ENCODE data around the gene HS3ST4.

The HS3ST4 gene

GRCh38 chr16:26120729-26121128, 429.0 kb downstream of the HS3ST4 start:
- H3K27me3 ChIP-seq (ENCODE audit: control insufficient read depth, insufficient read depth, low read length): no peaks in the 10 kb centered on the region
- H3K36me3 ChIP-seq (ENCODE audit: control insufficient read depth, insufficient read depth, low read length): no peaks in the 10 kb centered on the region
- H3K4me3 ChIP-seq (ENCODE audit: low read length): no peak overlapping the region
- no peak overlapping the region for H3K27ac ChIP-seq (ENCODE audit: low read depth, low read length)
- H3K4me1 ChIP-seq (ENCODE audit: control insufficient read depth, insufficient read depth, low read length): no peaks in the 10 kb centered on the region
- H3K9ac ChIP-seq (ENCODE audit: low read length): no peak overlapping the region

DNA sequence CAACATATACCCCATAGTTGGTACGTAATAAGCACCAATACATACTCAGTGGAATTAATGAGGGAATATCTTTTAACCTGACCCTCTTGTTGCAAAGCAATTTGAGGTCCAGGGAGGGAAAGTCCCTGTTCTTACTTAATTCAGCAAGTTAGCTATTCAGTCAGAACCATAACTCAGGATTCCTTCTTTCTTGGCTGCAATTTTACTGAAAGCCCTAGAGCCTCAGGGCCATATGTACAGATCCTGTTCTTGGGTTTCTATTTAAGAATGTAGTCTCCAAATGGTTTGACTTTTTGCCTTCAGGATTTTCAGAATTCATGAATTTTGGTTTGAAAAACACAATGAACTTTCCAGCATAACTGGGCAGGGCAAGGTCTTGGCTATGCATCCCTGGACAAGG, 436.5 kb downstream of the HS3ST4 start:
- Histone ChIP-seq H3K4me1 (ENCODE audit: control insufficient read depth, insufficient read depth, low read length) (no peaks in the 10 kb centered on the region), H3K27ac (ENCODE audit: low read depth, low read length) (no peak overlapping the region)

DNA sequence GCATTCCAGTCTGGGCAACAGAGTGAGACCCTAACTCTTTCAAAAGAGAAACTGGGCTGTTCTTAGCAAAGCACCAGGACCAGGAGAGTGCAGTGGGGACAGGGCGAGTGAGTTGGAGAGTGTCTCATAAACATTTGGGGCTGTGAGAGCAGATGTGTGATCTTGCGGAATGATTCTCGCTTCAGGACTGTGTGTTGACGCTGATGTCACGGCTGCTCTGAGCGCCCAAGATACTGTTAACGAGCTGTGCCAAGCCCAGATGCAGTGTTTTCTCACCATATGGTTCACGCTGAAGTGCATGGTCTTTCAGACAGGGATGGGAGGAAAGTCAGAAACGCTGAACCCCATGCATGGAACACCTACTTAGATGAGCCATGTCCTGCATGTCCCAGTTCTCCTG, 438.2 kb downstream of the HS3ST4 start:
- Histone ChIP-seq H3K9ac (ENCODE audit: low read length) (no peak overlapping the region), H3K4me1 (ENCODE audit: control insufficient read depth, insufficient read depth, low read length) (no peaks in the 10 kb centered on the region), H3K27ac (ENCODE audit: low read depth, low read length) (no peak overlapping the region), H3K36me3 (ENCODE audit: control insufficient read depth, insufficient read depth, low read length) (no peaks in the 10 kb centered on the region), H3K27me3 (ENCODE audit: control insufficient read depth, insufficient read depth, low read length) (no peaks in the 10 kb centered on the region), H3K4me3 (ENCODE audit: low read length) (no peak overlapping the region)

More for the DNA sequence above, 436.5 kb downstream of the HS3ST4 start:
- H3K4me3 ChIP-seq (ENCODE audit: low read length): no peak overlapping the region
- no peak overlapping the region for H3K9ac ChIP-seq (ENCODE audit: low read length)
- H3K36me3 ChIP-seq (ENCODE audit: control insufficient read depth, insufficient read depth, low read length): no peaks in the 10 kb centered on the region
- no peaks in the 10 kb centered on the region for H3K27me3 ChIP-seq (ENCODE audit: control insufficient read depth, insufficient read depth, low read length)

- no peaks in the 10 kb centered on the region for H3K36me3 ChIP-seq (ENCODE audit: control insufficient read depth, insufficient read depth, low read length)
- no peaks in the 10 kb centered on the region for H3K27me3 ChIP-seq (ENCODE audit: control insufficient read depth, insufficient read depth, low read length)
- no peak overlapping the region for H3K9ac ChIP-seq (ENCODE audit: low read length)
- H3K27ac ChIP-seq (ENCODE audit: low read depth, low read length): no peak overlapping the region
- no peaks in the 10 kb centered on the region for H3K4me1 ChIP-seq (ENCODE audit: control insufficient read depth, insufficient read depth, low read length)
- no peak overlapping the region for H3K4me3 ChIP-seq (ENCODE audit: low read length)
Measured at GRCh38 chr16:26133416-26134093, 441.8 kb downstream of the HS3ST4 start.

DNA sequence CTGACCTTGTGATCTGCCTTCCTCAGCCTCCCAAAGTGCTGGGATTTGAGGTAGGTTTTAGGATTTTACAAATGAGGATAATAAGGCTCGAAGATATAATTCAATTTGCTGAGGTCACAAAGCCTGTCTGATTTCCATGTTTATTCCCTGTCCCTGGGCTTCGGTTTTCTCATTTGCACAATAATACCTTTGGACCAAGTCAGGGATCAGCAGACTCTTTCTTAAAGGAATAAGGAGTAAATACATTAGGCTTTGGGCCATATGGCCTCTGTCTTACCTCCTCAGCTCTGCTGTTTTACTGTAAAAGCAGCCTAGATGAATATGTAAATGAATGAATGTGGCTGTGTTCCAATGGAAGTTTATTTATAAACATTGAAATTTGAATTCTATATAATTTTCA, 442.8 kb downstream of the HS3ST4 start:
- Histone ChIP-seq H3K9ac (ENCODE audit: low read length) (no peak overlapping the region), H3K36me3 (ENCODE audit: control insufficient read depth, insufficient read depth, low read length) (no peaks in the 10 kb centered on the region), H3K4me3 (ENCODE audit: low read length) (no peak overlapping the region), H3K4me1 (ENCODE audit: control insufficient read depth, insufficient read depth, low read length) (no peaks in the 10 kb centered on the region), H3K27ac (ENCODE audit: low read depth, low read length) (no peak overlapping the region), H3K27me3 (ENCODE audit: control insufficient read depth, insufficient read depth, low read length) (no peaks in the 10 kb centered on the region)

DNA sequence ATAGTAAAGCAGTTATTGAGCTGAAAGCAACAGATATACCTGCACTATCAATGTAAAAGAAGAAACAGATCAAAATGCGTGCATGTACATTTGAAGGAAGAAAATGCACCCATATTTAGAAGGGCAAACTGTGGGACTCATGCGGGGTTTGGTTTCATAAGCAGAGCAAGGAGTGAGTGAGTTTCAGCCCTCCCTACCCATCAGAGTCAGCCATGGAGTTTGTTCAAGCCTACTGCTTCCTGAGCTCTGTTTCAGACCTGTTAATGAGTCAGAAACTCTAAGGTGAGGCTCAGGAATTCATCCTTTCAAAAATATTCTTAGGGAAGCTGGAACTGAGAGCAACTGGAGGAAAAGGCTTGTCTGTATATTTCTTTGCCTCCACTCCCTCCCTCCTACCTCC, 446.2 kb downstream of the HS3ST4 start:
- no peaks in the 10 kb centered on the region for H3K27me3 ChIP-seq (ENCODE audit: control insufficient read depth, insufficient read depth, low read length)
- no peak overlapping the region for H3K9ac ChIP-seq (ENCODE audit: low read length)
- no peak overlapping the region for H3K27ac ChIP-seq (ENCODE audit: low read depth, low read length)
- H3K4me3 ChIP-seq (ENCODE audit: low read length): no peak overlapping the region
- no peaks in the 10 kb centered on the region for H3K36me3 ChIP-seq (ENCODE audit: control insufficient read depth, insufficient read depth, low read length)
- H3K4me1 ChIP-seq (ENCODE audit: control insufficient read depth, insufficient read depth, low read length): no peaks in the 10 kb centered on the region

GRCh38 chr16:26139091-26139490, 447.3 kb downstream of the HS3ST4 start:
- no peaks in the 10 kb centered on the region for H3K27me3 ChIP-seq (ENCODE audit: control insufficient read depth, insufficient read depth, low read length)
- no peaks in the 10 kb centered on the region for H3K36me3 ChIP-seq (ENCODE audit: control insufficient read depth, insufficient read depth, low read length)
- H3K4me1 ChIP-seq (ENCODE audit: control insufficient read depth, insufficient read depth, low read length): no peaks in the 10 kb centered on the region
- H3K4me3 ChIP-seq (ENCODE audit: low read length): no peak overlapping the region
- H3K27ac ChIP-seq (ENCODE audit: low read depth, low read length): no peak overlapping the region
- no peak overlapping the region for H3K9ac ChIP-seq (ENCODE audit: low read length)

DNA sequence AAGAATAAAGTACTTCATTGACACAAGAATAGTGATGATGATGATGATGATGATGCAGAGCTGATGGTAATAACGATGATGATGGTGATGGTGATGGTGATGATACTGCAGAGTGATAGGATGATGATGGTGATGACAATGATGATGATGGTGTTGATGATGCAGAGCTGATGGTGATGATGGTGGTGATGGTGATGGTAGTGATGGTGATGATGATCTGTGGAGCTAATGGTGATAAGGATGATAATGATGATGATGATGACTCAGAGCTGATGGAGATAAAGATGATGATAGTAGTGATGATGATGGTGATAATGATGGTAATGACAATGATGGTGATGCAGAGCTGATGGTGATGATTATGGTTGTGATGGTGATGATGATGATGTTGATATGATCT, 448.1 kb downstream of the HS3ST4 start:
- no peaks in the 10 kb centered on the region for H3K4me1 ChIP-seq (ENCODE audit: control insufficient read depth, insufficient read depth, low read length)

DNA sequence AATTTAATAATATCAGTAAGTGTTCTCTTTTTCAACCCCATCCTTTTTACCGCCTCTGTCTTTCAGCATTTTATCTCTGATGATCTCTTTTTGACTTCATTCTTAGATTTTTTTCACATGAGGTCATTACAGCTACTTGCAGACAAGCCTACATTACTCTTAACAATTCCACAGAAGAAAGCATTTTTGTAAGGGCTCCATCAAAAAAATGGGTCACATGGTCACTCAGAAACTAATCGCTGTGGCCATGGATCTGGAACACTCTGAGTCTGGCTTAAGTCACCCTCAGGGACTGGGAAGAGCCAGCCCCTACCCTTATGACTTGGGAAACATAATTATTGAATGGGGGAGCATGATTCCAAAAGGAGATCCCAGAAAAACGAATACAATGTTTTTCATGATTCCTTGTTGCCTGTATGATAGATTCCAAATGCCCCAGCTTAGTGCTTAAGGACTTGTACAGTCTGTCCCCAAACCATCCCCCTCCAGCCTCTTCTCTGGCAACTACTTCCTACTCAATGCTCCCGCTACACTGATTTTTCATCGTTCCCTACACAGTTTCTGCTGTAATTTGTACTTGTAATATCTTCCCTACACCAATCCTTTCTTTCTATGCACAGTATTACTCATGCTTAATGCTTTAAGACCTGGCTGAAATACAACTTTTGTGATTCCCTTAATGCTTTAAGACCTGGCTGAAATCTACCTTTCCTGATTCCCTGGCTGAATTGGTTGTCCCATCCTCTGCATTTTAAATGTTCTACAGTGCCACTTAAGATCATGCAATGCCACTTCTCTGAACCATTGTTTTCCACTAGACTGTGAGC, 457.8 kb downstream of the HS3ST4 start:
- no peak overlapping the region for H3K27ac ChIP-seq (ENCODE audit: low read depth, low read length)

More for the DNA sequence above, 448.1 kb downstream of the HS3ST4 start:
- Histone ChIP-seq H3K9ac (ENCODE audit: low read length) (no peak overlapping the region), H3K4me3 (ENCODE audit: low read length) (no peak overlapping the region), H3K27me3 (ENCODE audit: control insufficient read depth, insufficient read depth, low read length) (no peaks in the 10 kb centered on the region), H3K36me3 (ENCODE audit: control insufficient read depth, insufficient read depth, low read length) (no peaks in the 10 kb centered on the region), H3K27ac (ENCODE audit: low read depth, low read length) (no peak overlapping the region)

GRCh38 chr16:26155221-26155620, 463.5 kb downstream of the HS3ST4 start:
- no peaks in the 10 kb centered on the region for H3K27me3 ChIP-seq (ENCODE audit: control insufficient read depth, insufficient read depth, low read length)
- no peak overlapping the region for H3K27ac ChIP-seq (ENCODE audit: low read depth, low read length)
- H3K36me3 ChIP-seq (ENCODE audit: control insufficient read depth, insufficient read depth, low read length): no peaks in the 10 kb centered on the region
- H3K4me1 ChIP-seq (ENCODE audit: control insufficient read depth, insufficient read depth, low read length): no peaks in the 10 kb centered on the region
- H3K4me3 ChIP-seq (ENCODE audit: low read length): no peak overlapping the region
- no peak overlapping the region for H3K9ac ChIP-seq (ENCODE audit: low read length)

More for the DNA sequence above, 457.8 kb downstream of the HS3ST4 start:
- no peaks in the 10 kb centered on the region for H3K4me1 ChIP-seq (ENCODE audit: control insufficient read depth, insufficient read depth, low read length)
- H3K9ac ChIP-seq (ENCODE audit: low read length): no peak overlapping the region
- no peak overlapping the region for H3K4me3 ChIP-seq (ENCODE audit: low read length)
- no peaks in the 10 kb centered on the region for H3K27me3 ChIP-seq (ENCODE audit: control insufficient read depth, insufficient read depth, low read length)
- H3K36me3 ChIP-seq (ENCODE audit: control insufficient read depth, insufficient read depth, low read length): no peaks in the 10 kb centered on the region

DNA sequence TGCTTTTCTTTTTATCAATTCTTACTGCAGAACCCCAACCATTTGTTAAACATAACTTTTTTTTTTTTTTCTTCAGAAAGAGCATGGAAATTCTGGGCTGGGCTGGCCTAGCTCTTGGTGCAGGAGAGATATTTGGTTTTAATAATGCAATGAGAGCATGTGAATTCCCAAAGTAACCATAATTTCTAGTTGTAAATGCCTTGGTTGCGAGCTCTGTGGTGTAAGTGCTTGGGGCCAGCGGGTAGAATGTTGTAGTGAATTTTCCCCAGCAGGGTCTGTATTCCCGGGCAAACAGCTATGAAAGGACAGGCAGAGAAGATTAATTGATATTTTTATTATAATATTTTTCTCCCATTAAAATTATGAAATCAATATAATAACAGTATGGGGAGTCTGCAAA, 465.6 kb downstream of the HS3ST4 start:
- Histone ChIP-seq H3K27me3 (ENCODE audit: control insufficient read depth, insufficient read depth, low read length) (no peaks in the 10 kb centered on the region), H3K27ac (ENCODE audit: low read depth, low read length) (no peak overlapping the region), H3K36me3 (ENCODE audit: control insufficient read depth, insufficient read depth, low read length) (no peaks in the 10 kb centered on the region), H3K4me1 (ENCODE audit: control insufficient read depth, insufficient read depth, low read length) (no peaks in the 10 kb centered on the region), H3K4me3 (ENCODE audit: low read length) (no peak overlapping the region), H3K9ac (ENCODE audit: low read length) (no peak overlapping the region)

DNA sequence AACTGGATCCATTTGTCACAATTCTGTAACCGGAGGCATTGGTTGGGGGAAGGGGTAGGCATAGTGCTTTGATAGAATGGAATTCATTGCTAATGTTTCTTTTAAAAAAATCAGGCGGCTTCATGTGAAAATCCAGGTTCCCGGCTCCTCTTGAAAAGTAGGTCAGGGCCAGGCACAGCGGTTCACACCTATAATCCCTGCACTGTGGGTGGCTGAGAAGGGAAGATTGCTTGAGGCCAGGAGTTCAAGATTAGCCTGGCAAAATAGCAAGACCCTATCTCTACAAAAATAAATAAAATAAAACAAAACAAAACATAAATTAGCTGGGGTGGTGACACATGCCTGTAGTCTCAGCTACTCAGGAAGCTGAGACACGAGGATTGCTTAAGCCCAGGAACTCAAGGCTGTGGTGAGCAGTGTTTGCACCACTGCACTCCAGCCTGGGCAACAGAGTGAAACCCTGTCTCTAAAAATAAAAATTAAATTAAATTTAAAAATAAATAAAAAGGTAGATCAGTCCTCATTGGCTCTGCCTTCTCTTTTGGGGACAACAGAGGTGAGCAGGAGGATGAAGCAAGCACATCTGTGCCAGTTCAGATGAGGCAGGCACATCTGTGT, 466.5 kb downstream of the HS3ST4 start:
- Histone ChIP-seq H3K36me3 (ENCODE audit: control insufficient read depth, insufficient read depth, low read length) (no peaks in the 10 kb centered on the region), H3K27ac (ENCODE audit: low read depth, low read length) (no peak overlapping the region), H3K9ac (ENCODE audit: low read length) (no peak overlapping the region), H3K27me3 (ENCODE audit: control insufficient read depth, insufficient read depth, low read length) (no peaks in the 10 kb centered on the region), H3K4me3 (ENCODE audit: low read length) (no peak overlapping the region), H3K4me1 (ENCODE audit: control insufficient read depth, insufficient read depth, low read length) (no peaks in the 10 kb centered on the region)
